Brain pericyte (primary cell): ENCODE measurements around the gene MITF.
"Not testable (repeated sequence)": the region's sequence is repeated elsewhere in the genome, so short reads cannot be mapped to it uniquely, and the experiment has no call there.

Experiments used
- DNase-seq: peaks from one replicate; pipeline ENCODE4 v3.0.0-alpha.2; 2012; ENCODE audit warnings: low read depth, low spot score

MITF gene

DNA sequence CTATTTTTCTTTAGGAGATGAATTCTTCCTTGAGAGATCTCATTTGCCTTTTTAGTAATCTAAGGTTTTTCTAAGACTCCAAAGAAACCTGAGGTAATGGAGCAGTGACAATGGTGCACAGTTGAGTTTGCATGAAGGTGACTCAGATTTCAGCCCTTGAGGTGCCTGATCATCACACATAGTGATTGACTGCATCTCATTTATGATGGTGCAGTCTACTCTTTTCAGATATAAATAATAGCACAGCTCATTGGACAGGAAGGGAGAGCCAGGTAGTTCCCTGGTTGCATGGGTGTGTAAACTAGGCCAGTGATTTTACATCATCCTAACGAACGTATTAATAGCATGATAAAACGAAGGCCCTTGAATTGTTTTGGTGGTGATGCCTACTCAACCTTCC lies 174.2 kb downstream of the MITF start:
- DNase-seq = no peak

DNA sequence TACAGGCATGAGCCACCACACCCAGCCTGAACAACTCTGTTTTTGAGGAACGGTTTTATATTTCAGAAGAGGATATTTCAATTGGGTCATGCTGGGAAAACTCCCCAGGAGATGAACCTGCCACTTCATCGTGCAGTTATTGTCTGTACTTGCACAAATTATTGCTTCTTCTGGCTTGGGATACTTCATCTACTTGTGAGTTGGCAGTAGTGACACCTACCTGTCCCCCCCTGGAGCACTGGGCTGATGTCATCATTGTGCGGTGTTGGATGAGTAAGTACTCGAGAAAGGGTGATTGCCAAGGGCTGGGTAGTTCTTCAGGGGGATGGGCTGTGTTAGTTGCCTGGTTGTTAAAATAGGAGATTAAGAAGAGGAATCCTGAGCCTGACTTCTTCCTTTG lies 175.1 kb downstream of the MITF start:
- DNase-seq = no peak

DNA sequence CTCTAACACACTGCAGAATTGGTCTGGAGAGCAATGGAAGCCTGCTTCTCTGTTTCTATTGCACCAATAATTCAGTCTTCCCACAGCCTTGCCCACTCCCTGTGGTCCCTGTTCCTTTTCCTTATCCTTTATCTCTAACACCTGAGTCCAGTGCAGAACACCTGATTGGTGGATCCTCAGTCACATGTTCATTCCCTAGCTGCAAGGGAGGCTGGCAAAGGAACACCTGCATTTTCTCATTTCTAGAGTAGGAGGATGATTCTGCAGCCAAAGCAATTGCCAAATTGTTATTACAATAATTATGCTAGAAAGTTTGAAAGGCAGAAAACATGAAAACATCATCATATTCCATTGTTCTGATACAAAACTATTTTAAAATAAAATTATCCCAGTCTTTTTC lies 176.5 kb downstream of the MITF start:
- DNase-seq = no peak

DNA sequence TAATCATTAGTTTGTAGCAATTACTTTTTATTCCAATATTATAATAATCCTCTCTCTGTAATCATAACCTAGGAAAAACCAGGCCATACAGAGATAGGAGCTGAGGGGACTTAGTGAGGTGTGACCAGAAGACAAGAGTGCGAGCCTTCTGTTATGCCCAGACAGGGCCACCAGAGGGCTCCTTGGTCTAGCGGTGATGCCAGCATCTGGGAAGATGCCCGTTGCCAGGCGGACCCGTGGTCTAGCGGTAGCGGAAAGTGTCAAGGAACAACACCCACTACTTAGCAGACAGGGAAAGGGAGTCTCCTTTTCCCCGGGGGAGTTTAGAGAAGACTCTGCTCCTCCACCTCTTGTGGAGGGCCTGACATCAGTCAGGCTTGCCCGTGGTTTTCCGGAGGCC lies 180.7 kb downstream of the MITF start:
- not testable (repeated sequence) for DNase-seq

DNA sequence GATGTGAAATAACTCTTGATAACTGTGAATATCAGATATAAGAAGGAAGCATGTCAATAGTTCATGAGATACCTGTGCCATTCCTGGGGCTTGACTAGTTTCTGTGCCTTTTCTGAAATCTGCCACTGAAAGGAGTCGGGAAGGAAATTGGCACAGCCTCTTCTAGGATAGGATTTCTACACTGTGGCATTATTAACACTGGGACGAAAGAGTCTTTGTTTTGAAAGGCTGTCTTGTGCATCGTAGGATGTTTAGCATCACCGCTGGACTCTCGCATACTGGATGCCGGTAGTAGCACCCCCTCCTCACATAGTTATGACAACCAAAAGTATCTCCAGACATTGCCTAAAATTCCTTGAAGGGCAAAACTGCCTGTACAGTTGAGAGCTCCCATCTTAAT lies 182.4 kb downstream of the MITF start:
- DNase-seq = no peak

DNA sequence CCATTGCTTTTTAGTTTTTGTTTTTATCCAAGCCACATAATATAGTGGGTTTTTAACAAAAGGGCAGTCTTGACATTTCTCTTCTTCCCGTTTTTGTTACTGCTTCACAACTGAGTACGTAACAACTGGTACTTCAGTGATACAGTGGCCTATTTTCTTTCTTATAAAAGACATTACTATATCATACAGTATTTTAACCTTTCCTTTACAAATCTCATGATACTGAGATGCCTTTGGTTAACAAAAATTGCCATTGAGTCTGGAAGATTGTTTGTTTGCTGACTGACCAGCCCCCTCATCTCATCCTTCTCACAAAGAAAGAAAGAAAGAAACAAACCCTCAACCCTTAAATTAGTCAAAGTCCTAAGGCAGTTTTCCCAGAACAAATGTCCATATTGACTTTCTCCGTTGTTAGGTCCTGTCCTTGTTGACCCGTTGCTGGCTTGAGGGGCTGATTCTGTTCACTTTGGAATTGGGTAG lies 183.3 kb downstream of the MITF start:
- DNase-seq = no peak

DNA sequence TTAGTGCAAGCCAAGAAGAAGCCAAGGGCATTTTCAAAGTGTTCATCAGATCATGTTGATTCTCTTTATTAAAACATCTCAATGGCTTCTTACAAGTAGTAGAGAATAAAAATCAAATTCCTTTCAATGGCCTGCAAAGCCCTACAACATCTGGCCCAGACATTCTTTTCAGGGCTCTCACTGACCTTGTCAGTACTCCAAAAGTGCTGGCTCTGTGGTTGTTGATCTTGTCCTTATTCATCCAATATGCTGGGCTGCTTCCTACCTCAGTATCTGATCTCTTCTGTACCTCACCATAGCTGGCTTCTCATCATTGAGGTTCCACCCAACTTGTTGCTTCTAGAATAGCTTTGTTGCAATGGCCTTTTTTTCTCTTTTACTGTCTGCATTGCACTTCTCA lies 186.2 kb downstream of the MITF start:
- DNase-seq = no peak

DNA sequence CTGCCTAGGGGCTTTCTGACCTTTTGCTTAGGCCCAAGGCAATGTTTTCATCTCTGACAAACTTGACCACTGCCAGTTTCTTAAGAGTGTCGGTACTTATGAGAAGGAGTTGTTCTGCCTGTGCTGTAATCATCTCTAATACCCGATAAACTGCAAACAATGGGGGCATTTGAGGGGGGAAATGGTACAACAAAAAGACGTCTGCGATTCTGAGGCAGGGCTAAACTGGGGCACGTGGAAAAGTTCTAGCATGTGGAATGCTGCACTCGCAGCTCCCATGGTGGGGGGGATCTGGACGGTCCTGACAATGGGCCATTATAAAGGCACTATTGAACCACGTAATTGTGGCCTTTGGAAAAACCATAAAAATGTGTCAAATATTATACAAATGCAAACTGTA lies 187.1 kb downstream of the MITF start:
- DNase-seq = no peak

DNA sequence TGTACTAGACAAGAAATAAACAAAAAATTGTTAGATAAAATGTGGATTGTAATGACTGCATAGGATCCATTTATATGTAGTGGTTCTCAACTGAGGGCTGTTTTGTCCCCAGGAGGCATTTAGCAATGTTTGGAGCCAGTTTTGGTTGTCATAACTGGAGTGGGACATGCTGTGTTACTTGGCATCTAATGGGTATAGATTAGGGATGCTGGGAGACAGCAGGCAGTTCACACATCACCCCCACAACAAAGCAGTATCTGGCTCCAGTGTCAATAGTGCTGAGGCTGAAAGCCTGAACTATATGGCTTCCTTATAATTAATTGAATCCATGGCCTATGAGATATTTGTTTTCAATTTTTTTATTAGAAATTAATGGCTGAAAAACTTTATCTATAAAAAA lies 188.3 kb downstream of the MITF start:
- no peak for DNase-seq

DNA sequence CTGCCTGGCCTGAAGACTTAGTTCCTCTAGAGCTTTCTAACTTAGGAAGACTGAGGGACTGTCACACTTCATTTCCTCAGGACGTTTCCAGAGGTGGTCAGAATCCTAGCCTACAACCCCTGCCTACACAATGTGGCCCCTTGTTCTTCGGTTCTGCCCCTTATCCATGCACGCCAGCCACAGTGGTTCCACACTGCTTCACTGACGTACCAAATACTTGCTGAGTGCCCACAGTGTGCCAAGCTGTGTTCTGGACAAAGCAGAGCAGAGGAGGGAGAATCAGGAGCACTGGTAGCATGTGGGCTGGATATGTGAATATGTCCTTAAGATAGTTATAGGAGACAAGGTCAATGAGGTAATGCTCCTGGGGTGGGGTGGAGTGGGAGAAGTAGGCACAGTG lies 189.8 kb downstream of the MITF start:
- DNase-seq = no peak

DNA sequence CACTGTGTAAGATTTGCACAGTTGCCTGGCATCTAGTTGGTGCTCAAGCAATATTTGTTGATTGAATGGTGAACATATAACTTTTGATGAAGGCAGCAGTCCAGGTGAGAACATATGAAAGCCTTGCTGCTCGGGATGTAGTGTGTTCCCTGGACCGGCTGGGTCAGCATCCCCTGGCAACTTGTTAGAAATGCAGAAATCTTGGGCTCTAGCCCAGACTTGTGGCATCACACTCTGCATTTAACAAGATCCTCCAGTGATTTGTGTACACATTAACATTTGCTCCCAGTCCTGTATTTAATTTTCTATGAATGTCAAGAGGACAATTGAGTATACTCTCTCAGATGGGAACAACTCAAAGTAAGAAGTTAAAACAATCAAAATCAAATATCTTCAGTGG lies 191.3 kb downstream of the MITF start:
- no peak for DNase-seq

DNA sequence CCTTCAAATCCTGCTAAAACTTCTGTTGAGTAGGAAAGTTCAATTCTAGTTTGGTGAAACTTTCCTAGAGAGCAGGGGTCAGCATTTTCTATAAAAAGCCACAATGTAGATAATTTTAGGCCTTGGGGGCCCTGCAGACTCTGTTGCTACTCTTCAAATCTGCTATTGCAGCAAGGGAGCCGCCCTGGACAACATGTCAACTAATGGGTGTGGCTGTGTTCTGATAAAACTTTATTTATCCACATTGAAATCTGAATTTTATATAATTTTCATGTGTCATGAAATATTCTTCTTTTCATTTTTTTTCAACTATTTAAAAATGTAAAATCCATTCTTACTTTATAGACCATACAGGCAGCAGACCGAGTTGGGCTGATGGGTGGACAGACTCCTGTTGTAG lies 192.8 kb downstream of the MITF start:
- no peak for DNase-seq

DNA sequence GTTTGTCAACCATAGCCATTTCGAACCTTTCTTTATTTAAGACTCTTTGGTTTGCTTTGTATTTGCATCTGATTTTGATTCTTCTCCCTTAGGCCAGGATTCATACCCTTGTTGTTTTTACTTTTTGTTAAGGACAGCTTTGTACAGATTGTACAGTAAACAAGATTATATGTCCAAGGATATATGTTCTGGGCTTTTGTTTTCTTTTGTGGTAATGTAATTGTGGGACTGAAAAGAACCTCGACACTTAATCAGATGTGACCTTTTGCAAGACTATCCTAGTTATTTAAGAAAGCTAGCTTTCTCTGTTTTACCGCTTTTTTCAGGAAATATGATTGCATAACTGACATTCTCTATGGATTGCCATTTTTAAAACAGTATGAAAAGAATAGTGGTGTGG lies 193.2 kb downstream of the MITF start:
- no peak for DNase-seq

DNA sequence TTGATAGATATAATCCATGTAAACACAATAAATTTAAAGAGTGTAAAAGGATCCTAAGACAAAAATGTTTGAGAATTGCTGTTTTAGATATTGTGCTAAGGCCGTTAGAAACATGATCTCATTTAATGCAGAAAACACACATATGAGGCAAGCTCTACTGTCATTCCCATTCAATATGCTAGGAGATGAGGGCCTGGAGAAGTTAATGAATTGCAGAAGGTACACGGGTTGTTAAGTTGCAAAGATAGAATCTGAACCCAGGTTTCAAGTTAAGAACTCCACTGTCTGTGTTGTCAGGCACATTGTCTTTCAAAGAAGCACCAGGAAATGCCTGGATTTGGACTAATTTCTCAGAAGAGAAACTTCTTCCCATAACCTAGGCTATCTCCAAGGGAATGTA lies 195.1 kb downstream of the MITF start:
- no peak for DNase-seq

DNA sequence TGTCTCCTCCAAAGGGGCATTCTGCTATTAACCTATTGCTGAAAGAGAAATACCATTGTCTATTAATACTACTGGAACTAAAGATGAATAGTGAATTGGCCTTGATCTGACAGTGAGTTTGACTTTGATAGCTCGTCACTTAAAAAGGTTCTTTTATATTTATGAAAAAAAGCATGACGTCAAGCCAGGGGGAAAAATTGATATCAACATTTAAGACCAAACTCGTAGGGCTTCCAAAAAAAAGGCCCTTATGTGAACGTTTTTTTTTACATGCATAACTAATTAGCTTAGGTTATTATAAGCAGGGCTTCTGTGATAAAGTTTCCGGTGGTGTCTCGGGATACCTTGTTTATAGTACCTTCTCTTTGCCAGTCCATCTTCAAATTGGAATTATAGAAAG lies 197.0 kb downstream of the MITF start:
- DNase-seq = no peak

DNA sequence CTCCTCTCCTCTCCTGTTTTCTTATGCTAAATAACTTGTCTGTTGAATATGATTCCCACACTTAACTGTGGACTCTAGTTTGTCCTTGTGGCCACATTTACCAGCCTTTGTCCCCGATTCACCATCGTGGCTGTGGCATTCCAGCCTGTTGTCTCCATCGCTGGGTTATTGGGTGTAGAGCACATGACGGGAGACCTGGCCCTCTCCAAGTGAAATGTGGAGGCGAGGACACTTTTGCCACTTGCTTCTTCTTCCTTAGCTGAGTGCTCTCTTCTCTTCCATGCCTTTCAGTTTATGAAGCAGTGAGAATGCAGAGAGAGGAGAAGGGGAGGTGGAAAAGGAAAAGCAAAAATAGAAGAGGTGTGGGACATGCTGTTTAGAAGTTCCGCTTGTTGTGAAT lies 198.8 kb downstream of the MITF start:
- no peak for DNase-seq

DNA sequence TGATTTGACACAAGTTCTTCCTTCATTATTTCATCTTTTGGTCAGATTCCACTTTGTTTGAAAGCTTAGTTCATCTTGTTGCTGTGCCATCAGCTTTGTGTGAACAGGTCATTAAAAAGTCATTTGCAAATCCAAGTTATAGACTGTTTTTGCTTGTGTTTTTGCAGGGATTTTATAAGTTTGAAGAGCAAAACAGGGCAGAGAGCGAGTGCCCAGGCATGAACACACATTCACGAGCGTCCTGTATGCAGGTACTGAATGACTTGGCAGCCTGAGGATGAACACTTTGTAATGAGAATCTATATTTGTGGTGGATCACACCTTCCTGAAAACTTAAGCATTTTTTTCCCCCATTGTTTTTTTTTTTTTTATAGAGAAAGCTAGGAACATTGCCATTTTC lies 199.7 kb downstream of the MITF start:
- DNase-seq = no peak

DNA sequence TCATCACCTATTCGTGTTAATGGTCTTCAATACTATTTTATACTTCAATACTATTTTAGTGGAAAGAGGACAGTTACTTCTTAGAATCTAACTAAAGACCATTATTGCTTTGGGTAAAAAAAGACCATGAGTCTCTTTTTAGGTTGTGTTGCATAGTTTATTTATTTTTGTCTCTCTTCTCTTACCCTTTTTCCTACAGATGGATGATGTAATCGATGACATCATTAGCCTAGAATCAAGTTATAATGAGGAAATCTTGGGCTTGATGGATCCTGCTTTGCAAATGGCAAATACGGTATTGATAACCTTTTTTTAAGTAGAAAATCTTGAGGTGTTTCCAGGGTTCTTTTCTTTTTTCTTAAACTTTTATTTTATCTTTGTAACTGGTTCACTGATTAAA lies 201.8 kb downstream of the MITF start:
- no peak for DNase-seq

DNA sequence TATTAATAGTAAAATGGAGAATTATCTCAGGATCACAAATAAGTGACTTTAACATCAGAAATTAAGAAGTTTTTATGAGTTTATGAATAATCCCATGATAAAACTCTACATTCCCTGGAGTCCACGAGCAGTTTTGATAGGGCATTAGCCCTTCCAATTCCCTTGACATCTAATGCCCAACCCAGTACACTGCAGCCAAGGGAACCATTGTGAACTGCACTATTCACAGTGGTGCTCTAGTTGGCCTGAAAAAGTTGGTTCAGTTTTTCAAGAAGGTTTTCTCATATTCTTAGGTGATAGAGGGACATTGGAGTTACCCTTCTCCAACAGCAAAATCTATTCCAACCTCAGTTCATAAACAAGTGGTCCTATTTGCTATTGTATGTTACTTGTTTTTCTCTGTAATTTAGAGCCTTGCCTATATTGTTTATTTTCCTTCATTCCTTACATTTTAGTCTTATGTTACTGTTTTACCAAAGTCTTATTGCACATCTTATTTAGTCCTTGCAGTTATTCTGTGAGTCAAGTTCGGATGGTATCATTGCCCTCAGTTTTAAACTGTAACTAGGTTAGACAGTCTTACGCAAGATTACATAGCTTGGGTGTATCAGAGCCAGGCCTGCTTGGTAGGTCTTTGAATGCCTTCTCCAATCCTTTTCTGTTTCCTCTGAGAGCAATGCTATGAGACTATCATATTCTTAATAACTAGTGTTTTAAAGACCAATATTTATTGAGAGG lies 202.3 kb downstream of the MITF start:
- DNase-seq = no peak

DNA sequence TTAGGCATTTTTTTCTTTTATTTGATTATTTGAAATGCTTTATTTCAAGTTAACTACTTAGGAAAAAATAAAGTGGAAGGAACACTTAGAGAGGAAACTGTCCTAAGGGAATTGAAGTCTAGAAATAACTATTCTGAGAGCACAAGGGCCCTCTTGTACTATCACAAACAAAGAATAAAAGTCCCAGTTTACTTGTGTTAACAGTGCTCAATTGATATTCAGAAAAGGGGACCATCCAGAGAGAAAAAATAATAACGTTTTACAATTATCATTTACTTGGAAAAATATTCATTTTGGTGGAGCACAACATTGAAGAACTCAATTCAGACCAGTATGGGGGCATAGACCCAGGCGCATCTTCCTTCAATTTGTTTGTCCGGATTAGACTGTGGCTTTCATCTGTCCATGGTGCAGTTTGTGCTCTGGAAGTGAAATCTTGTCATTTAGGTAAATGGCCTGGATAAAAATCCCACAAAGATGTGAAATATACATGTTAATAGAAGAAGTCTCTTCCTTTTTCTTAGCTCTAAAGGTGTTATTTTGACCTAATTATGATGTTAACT lies 205.7 kb downstream of the MITF start:
- DNase-seq = no peak

DNA sequence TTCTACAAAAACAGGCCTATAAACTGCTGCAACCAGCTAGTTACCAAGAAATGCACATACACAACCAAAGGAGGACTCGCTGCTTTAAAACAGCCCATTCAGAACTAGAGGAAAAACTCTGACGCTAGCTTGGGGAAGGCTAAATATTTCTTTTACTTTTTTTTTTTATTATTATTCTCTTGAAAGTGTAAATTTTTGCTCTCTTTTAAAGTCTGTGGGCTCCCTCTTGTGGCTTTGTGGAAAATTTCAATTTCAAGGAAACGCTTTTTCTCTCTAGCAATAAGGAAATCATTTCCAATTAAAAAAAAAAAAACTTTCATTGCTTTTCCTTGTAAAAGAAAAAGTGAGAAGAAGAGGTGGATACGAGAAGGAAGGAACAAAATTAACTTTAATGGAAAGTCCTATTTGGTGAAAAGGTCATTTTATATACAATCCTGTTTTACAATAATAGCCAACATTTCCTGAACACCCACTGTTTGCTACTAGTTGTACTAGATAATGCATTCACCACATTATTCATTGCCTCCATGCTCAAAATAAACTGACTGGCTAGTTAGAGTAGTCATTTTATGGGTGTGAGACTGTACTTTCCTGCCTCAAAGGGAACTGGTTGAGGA lies 209.1 kb downstream of the MITF start:
- DNase-seq = no peak

DNA sequence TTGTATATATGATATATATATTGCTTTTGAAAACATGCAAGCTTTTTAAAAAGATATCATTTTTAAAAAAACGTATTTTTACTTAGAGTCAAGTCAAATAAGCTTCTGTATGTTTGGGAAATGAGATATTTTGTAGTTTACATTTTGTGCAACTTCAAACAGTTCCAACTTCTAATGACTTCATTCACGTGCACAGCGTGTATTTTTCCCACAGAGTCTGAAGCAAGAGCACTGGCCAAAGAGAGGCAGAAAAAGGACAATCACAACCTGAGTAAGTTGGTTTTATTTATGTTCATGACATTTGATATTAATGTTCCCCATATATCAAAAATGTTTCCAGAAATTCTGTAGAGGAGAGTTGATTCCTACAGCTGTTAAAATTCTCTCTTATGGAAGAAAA lies 212.4 kb downstream of the MITF start:
- no peak for DNase-seq

DNA sequence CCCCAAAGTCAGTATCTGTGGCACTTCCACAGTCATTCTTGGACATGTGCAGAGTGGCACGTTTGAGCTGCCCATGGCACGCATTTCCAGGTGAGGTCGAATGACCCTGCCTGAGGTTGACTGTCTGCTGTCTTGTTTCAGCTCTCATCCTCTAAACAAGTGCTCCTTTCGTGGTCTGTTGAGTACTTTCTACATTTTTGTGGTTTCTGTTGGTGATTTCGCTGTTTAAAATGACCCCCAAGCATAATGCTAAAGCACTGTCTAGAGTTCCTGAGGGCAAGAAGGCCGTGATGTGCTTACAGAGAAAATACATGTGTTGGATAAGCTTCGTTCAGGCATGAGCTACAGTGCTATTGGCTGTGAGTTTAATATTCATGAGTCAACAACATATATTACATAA lies 220.3 kb downstream of the MITF start:
- DNase-seq = no peak
